Peyer's patch (tissue), 4 donors: ENCODE data around the gene ABHD12.

ENCODE experiments used
- CTCF ChIP-seq, 6 experiments: fragments of 450-650 bp in 4 of 6; fragments of 200-600 bp in 2 of 6; sonication (generic) in 1 of 6; IDR thresholded peaks; one replicate each; pipeline ENCODE4 v1.5.1; 2017 to 2019; ENCODE audit warnings: antibody characterized with exemption in 6 of 6, mild to moderate bottlenecking in 3 of 6, moderate library complexity in 1 of 6
- POLR2A ChIP-seq, 2 donors: fragments of 450-650 bp; IDR thresholded peaks; one replicate each; pipeline ENCODE4 v1.5.1; 2017; ENCODE audit warnings: antibody characterized with exemption in 2 of 2, mild to moderate bottlenecking in 2 of 2, moderate library complexity in 2 of 2

- no peak for TF ChIP-seq CTCF (IDR thresholded peaks at IDR 0.05)
- no peak for TF ChIP-seq POLR2A (IDR thresholded peaks at IDR 0.05)
Observed at GRCh38 chr20:25376886-25377285, 13.7 kb downstream of the ABHD12 start.
